Ishikawa (cell line): ENCODE data around the gene ARHGAP33.
A peak's percentile ranks its signal among the peaks of the same experiment; 100 is the strongest.

Source experiments
- CEBPB ChIP-seq: IDR thresholded peaks from 2 replicates; pipeline ENCODE4 v1.6.1; 2012
- CREB1 ChIP-seq: IDR thresholded peaks from 2 replicates; pipeline ENCODE4 v1.6.1; 2012; ENCODE audit warnings: low read depth
- EGR1 ChIP-seq: IDR thresholded peaks from 2 replicates; pipeline ENCODE4 v1.6.1; 2012
- EP300 ChIP-seq: IDR thresholded peaks from 2 replicates; pipeline ENCODE4 v1.6.1; 2012; ENCODE audit warnings: borderline replicate concordance
- FOXM1 ChIP-seq: IDR thresholded peaks from 2 replicates; pipeline ENCODE4 v1.6.1; 2012; ENCODE audit warnings: low read depth, borderline replicate concordance
- NFIC ChIP-seq: IDR thresholded peaks from 2 replicates; pipeline ENCODE4 v1.6.1; 2012
- RAD21 ChIP-seq: IDR thresholded peaks from 2 replicates; pipeline ENCODE4 v1.6.1; 2012; ENCODE audit warnings: low read depth
- REST ChIP-seq: IDR thresholded peaks from 2 replicates; pipeline ENCODE4 v1.6.1; 2012; ENCODE audit warnings: low read depth, mild to moderate bottlenecking
- TAF1 ChIP-seq: IDR thresholded peaks from 2 replicates; pipeline ENCODE4 v1.6.1; 2012; ENCODE audit warnings: low read depth, mild to moderate bottlenecking
- TCF12 ChIP-seq: IDR thresholded peaks from 2 replicates; pipeline ENCODE4 v1.6.1; 2012; ENCODE audit warnings: low read depth
- TEAD4 ChIP-seq: IDR thresholded peaks from 2 replicates; pipeline ENCODE4 v1.6.1; 2012
- USF1 ChIP-seq: IDR thresholded peaks from 2 replicates; pipeline ENCODE4 v1.6.1; 2012
- YY1 ChIP-seq: IDR thresholded peaks from 2 replicates; pipeline ENCODE4 v1.6.1; 2012; ENCODE audit warnings: low read depth
- ZBTB7A ChIP-seq: IDR thresholded peaks from 2 replicates; pipeline ENCODE4 v1.6.1; 2012; ENCODE audit warnings: low read depth
- TF ChIP-seq, protein P1 (sequence below): IDR thresholded peaks from 2 replicates; pipeline ENCODE4 v1.6.1; 2012

ARHGAP33 gene

GRCh38 chr19:35741203-35741515 is 34.2 kb upstream of the ARHGAP33 start:
- TF ChIP-seq TAF1 = no peak
- TF ChIP-seq REST = no peak
- no peak for TF ChIP-seq EP300
- TF ChIP-seq YY1 = no peak
- TF ChIP-seq TEAD4 = no peak
- TF ChIP-seq RAD21 = no peak
- TF ChIP-seq TCF12 = no peak
- TF ChIP-seq ZBTB7A = no peak
- no peak for TF ChIP-seq NFIC
- TF ChIP-seq, protein P1, sequence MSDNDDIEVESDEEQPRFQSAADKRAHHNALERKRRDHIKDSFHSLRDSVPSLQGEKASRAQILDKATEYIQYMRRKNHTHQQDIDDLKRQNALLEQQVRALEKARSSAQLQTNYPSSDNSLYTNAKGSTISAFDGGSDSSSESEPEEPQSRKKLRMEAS = no peak
- TF ChIP-seq CEBPB = no peak
- no peak for TF ChIP-seq FOXM1
- TF ChIP-seq CREB1 = no peak

DNA sequence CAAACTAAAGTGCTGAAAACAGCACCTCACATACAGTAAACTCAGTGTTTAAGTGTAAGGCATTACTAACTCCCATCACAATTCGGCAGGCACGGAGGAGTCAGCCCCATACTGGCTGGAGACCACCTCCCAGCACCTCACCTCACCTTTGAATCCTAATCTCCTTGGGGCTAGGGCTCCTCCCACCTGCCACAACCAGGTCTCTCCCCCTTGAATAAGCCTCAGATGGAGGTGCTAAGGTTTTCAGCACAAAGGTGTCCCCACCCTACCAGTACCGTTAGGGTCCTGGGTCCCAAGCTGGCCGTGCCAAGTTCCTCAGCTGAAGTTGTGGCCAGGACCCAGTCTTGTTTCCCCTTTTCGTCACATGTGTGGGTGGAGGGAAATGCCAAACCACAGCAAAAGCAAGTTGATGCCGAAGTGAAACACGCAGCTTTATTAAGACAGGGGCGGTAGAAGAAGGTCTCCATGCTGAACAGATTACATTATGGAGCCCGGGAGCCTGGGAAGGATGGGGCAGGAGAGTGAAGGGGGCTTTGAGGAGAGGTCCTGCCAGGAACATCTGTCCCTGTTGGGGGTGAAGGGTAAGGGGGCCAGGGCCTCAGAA is 33.1 kb upstream of the ARHGAP33 start, which contains the start of gene IGFLR1:
TSS of gene IGFLR1 (minus strand) at position 332 of the 604 bp plus-strand sequence. CDS start 1,272 bp downstream, outside the sequence.
- TF ChIP-seq EP300 (no peak), TCF12 (no peak)
- TF ChIP-seq, protein P1 = no peak

DNA sequence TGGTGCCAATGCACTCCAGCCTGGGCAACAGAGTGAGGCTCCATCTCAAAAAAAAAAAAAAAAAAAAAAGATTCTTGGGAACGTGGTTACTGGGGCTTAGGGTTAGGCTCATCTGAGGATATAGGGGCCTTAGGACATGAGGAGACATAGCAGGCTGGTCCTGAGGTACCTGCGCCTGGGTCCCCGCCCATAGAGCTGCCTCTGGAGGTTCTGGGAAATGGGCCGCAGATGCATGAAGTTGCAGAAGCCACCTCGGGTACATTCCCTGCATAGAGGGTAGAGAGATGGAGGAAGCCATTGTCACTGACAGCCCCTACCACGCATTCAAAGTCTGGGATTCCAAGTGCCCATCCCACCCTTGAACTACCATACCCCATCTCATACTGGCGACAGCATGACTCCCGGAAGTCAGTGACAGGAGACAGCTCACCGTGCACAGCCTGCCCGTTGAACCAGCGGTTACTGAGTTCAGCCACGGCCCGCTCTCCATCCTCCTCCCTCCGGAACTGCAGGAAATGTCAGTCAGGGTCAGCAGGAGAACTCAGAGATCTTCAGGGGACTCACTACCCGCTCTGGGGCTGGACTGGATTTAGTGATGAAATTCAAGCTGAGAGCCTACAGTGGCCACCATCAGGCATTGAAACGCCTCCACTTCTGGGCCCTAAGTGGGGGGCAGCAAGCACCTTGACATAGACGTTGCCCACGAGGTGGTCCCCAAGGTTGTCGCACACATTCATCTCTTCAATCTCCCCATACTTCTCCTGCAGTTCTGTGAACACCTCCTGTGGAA is 31.5 kb upstream of the ARHGAP33 start:
- TF ChIP-seq NFIC (no peak), USF1 (no peak), CEBPB (no peak), EGR1 (no peak), TCF12 (no peak)

GRCh38 chr19:35744430-35745327 is 30.7 kb upstream of the ARHGAP33 start:
- TF ChIP-seq, protein P1 = peak; percentile 85
- TF ChIP-seq ZBTB7A = no peak

- TF ChIP-seq FOXM1 (no peak), ZBTB7A (peak; percentile 85; the same call in 1 of the 2 replicates), USF1 (no peak), YY1 (peak; percentile 92), NFIC (no peak), RAD21 (no peak), CREB1 (peak; percentile 75), TEAD4 (no peak), TCF12 (peak; percentile 16; the same call in 1 of the 2 replicates), REST (no peak), EP300 (no peak), EGR1 (peak; percentile 78), CEBPB (no peak), TAF1 (peak; percentile 67; the same call in 1 of the 2 replicates)
- TF ChIP-seq, protein P1 = no peak
Observed at GRCh38 chr19:35745328-35746086, 29.9 kb upstream of the ARHGAP33 start, which contains the start of the genes PSENEN and U2AF1L4. Gene PSENEN (plus strand): TSS chr19:35745651. CDS start chr19:35745931, 280 bp downstream. Gene U2AF1L4 (minus strand): TSS chr19:35745418. CDS start chr19:35745391, 27 bp downstream.
